Measurements from ENCODE around the gene KIF26A.

The KIF26A gene

GRCh38 chr14:104174051-104174450, 35.7 kb downstream of the KIF26A start:
- H3K27ac ChIP-seq (ENCODE audit: insufficient read depth in 1 of 2, low read depth in 1 of 2, low read length in 2 of 2, poor library complexity in 1 of 2, severe bottlenecking in 2 of 2) = no peak overlapping the region
- no peaks in the 10 kb centered on the region for H3K4me1 ChIP-seq (ENCODE audit: control extremely low read depth in 1 of 4, control insufficient read depth in 4 of 4, insufficient read depth in 4 of 4, low read length in 3 of 4)
- POLR2A ChIA-PET = no interaction called here
- CTCF ChIA-PET = interaction anchor here (0.5 kb wide), 1 partner anchor 157 kb away, joined by 3 read pairs; no protein-coding TSS in a partner anchor
- H3K9me3 ChIP-seq (ENCODE audit: control extremely low read depth in 1 of 5, control insufficient read depth in 4 of 5, insufficient read depth in 2 of 5, low read depth in 1 of 5, low read length in 4 of 5) = no peaks in the 10 kb centered on the region
- H3K36me3 ChIP-seq (ENCODE audit: control insufficient read depth in 4 of 4, insufficient read depth in 4 of 4, low read length in 3 of 4) = no peaks in the 10 kb centered on the region
- H3K4me3 ChIP-seq (ENCODE audit: control insufficient read depth in 1 of 7, extremely low read depth in 1 of 7, insufficient read depth in 4 of 7, low read depth in 2 of 7, low read length in 6 of 7) = no peak overlapping the region
- no peaks in the 10 kb centered on the region for H3K27me3 ChIP-seq (replicated peaks in 2 of 5; ENCODE audit: control insufficient read depth in 4 of 5, insufficient read depth in 5 of 5, low read length in 4 of 5)
- WGBS (ENCODE audit: insufficient coverage) = 93% methylated on average over 22 of the region's 22 CpGs
- DNase-seq = no peak

DNA sequence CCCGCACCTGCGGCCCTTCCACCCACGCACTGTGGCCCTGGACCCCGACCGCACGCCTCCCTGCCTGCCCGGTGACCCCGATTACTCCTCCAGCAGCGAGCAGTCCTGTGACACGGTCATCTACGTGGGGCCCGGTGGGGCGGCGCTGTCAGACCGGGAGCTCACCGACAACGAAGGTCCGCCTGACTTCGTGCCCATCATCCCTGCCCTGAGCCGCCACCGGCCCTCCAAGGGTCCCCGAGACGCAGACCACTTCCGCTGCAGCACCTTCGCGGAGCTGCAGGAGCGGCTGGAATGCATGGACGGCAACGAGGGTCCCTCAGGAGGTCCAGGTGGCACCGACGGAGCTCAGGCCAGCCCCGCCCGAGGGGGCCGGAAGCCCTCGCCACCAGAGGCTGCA, 36.7 kb downstream of the KIF26A start:
- H3K4me1 ChIP-seq (ENCODE audit: control extremely low read depth in 1 of 4, control insufficient read depth in 4 of 4, insufficient read depth in 4 of 4, low read length in 3 of 4) = no peaks in the 10 kb centered on the region
- no peak for DNase-seq
- H3K27me3 ChIP-seq (replicated peaks in 2 of 5; ENCODE audit: control insufficient read depth in 4 of 5, insufficient read depth in 5 of 5, low read length in 4 of 5) = no peaks in the 10 kb centered on the region
- no peak overlapping the region for H3K4me3 ChIP-seq (ENCODE audit: control insufficient read depth in 1 of 7, extremely low read depth in 1 of 7, insufficient read depth in 4 of 7, low read depth in 2 of 7, low read length in 6 of 7)
- WGBS (ENCODE audit: insufficient coverage) = 97% methylated on average over 31 of the region's 35 CpGs
- H3K36me3 ChIP-seq (ENCODE audit: control insufficient read depth in 4 of 4, insufficient read depth in 4 of 4, low read length in 3 of 4) = no peaks in the 10 kb centered on the region
- POLR2A ChIA-PET = interaction anchor here (0.6 kb wide), 1 partner anchor 12 kb away, joined by 3 read pairs; no protein-coding TSS in a partner anchor
- H3K27ac ChIP-seq (ENCODE audit: insufficient read depth in 1 of 2, low read depth in 1 of 2, low read length in 2 of 2, poor library complexity in 1 of 2, severe bottlenecking in 2 of 2) = no peak overlapping the region
- H3K9me3 ChIP-seq (ENCODE audit: control extremely low read depth in 1 of 5, control insufficient read depth in 4 of 5, insufficient read depth in 2 of 5, low read depth in 1 of 5, low read length in 4 of 5) = no peaks in the 10 kb centered on the region
- CTCF ChIA-PET = no interaction called here

DNA sequence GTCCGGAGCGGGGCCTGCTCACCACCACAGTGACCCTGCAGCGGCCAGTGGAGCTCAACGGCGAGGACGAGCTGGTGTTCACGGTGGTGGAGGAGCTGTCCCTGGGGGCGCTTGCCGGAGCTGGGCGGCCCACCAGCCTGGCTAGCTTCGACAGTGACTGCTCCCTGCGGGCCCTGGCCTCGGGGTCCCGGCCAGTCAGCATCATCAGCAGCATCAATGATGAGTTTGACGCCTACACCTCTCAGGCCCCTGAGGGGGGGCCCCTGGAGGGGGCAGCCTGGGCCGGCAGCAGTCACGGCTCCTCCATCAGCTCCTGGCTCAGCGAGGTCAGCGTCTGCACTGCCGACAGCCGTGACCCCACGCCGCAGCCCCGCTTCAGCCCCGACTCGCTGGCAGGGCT, 37.4 kb downstream of the KIF26A start:
- H3K27ac ChIP-seq (ENCODE audit: insufficient read depth in 1 of 2, low read depth in 1 of 2, low read length in 2 of 2, poor library complexity in 1 of 2, severe bottlenecking in 2 of 2) = no peak overlapping the region
- CTCF ChIA-PET = no interaction called here
- no peaks in the 10 kb centered on the region for H3K4me1 ChIP-seq (ENCODE audit: control extremely low read depth in 1 of 4, control insufficient read depth in 4 of 4, insufficient read depth in 4 of 4, low read length in 3 of 4)
- 97% methylated on average over 26 of the region's 26 CpGs for WGBS (ENCODE audit: insufficient coverage)
- no peak overlapping the region for H3K4me3 ChIP-seq (ENCODE audit: control insufficient read depth in 1 of 7, extremely low read depth in 1 of 7, insufficient read depth in 4 of 7, low read depth in 2 of 7, low read length in 6 of 7)
- POLR2A ChIA-PET = interaction anchor here (0.6 kb wide), 1 partner anchor 11 kb away, joined by 3 read pairs; no protein-coding TSS in a partner anchor
- DNase-seq = no peak
- H3K27me3 ChIP-seq (replicated peaks in 2 of 5; ENCODE audit: control insufficient read depth in 4 of 5, insufficient read depth in 5 of 5, low read length in 4 of 5) = no peaks in the 10 kb centered on the region
- no peaks in the 10 kb centered on the region for H3K36me3 ChIP-seq (ENCODE audit: control insufficient read depth in 4 of 4, insufficient read depth in 4 of 4, low read length in 3 of 4)
- H3K9me3 ChIP-seq (ENCODE audit: control extremely low read depth in 1 of 5, control insufficient read depth in 4 of 5, insufficient read depth in 2 of 5, low read depth in 1 of 5, low read length in 4 of 5) = no peaks in the 10 kb centered on the region

DNA sequence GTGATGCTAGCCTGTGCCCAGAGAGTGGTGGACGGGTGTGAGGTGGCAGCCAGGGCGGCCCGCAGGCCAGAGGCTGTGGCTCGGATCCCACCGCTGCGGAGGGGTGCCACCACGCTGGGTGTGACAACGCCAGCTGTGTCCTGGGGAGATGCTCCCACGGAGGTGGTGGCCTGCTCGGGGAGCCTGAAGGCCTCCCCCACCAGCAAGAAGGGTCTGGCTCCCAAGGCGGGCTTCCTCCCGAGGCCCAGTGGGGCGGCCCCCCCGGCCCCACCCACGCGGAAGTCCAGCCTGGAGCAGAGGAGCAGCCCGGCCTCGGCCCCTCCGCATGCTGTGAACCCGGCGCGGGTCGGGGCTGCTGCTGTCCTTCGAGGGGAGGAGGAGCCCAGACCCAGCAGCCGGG, 38.2 kb downstream of the KIF26A start:
- ChIA-PET CTCF (no interaction called here), POLR2A (no interaction called here)
- Histone ChIP-seq H3K9me3 (ENCODE audit: control extremely low read depth in 1 of 5, control insufficient read depth in 4 of 5, insufficient read depth in 2 of 5, low read depth in 1 of 5, low read length in 4 of 5) (no peaks in the 10 kb centered on the region), H3K27ac (ENCODE audit: insufficient read depth in 1 of 2, low read depth in 1 of 2, low read length in 2 of 2, poor library complexity in 1 of 2, severe bottlenecking in 2 of 2) (no peak overlapping the region), H3K36me3 (ENCODE audit: control insufficient read depth in 4 of 4, insufficient read depth in 4 of 4, low read length in 3 of 4) (no peaks in the 10 kb centered on the region), H3K4me3 (ENCODE audit: control insufficient read depth in 1 of 7, extremely low read depth in 1 of 7, insufficient read depth in 4 of 7, low read depth in 2 of 7, low read length in 6 of 7) (no peak overlapping the region), H3K4me1 (ENCODE audit: control extremely low read depth in 1 of 4, control insufficient read depth in 4 of 4, insufficient read depth in 4 of 4, low read length in 3 of 4) (no peaks in the 10 kb centered on the region), H3K27me3 (replicated peaks in 2 of 5; ENCODE audit: control insufficient read depth in 4 of 5, insufficient read depth in 5 of 5, low read length in 4 of 5) (no peaks in the 10 kb centered on the region)
- DNase-seq = no peak
- 98% methylated on average over 21 of the region's 25 CpGs for WGBS (ENCODE audit: insufficient coverage)

GRCh38 chr14:104177411-104177810, 39.0 kb downstream of the KIF26A start:
- H3K36me3 ChIP-seq (ENCODE audit: control insufficient read depth in 4 of 4, insufficient read depth in 4 of 4, low read length in 3 of 4) = no peaks in the 10 kb centered on the region
- ChIA-PET CTCF (no interaction called here), POLR2A (no interaction called here)
- no peak for DNase-seq
- no peaks in the 10 kb centered on the region for H3K4me1 ChIP-seq (ENCODE audit: control extremely low read depth in 1 of 4, control insufficient read depth in 4 of 4, insufficient read depth in 4 of 4, low read length in 3 of 4)
- no peaks in the 10 kb centered on the region for H3K9me3 ChIP-seq (ENCODE audit: control extremely low read depth in 1 of 5, control insufficient read depth in 4 of 5, insufficient read depth in 2 of 5, low read depth in 1 of 5, low read length in 4 of 5)
- 98% methylated on average over 37 of the region's 38 CpGs for WGBS (ENCODE audit: insufficient coverage)
- no peak overlapping the region for H3K4me3 ChIP-seq (ENCODE audit: control insufficient read depth in 1 of 7, extremely low read depth in 1 of 7, insufficient read depth in 4 of 7, low read depth in 2 of 7, low read length in 6 of 7)
- H3K27me3 ChIP-seq (replicated peaks in 2 of 5; ENCODE audit: control insufficient read depth in 4 of 5, insufficient read depth in 5 of 5, low read length in 4 of 5) = no peaks in the 10 kb centered on the region
- H3K27ac ChIP-seq (ENCODE audit: insufficient read depth in 1 of 2, low read depth in 1 of 2, low read length in 2 of 2, poor library complexity in 1 of 2, severe bottlenecking in 2 of 2) = no peak overlapping the region

- CTCF ChIA-PET = no interaction called here
- POLR2A ChIA-PET = no interaction called here
These were observed 39.9 kb downstream of the KIF26A start for GRCh38 chr14:104178279-104178678.

DNA sequence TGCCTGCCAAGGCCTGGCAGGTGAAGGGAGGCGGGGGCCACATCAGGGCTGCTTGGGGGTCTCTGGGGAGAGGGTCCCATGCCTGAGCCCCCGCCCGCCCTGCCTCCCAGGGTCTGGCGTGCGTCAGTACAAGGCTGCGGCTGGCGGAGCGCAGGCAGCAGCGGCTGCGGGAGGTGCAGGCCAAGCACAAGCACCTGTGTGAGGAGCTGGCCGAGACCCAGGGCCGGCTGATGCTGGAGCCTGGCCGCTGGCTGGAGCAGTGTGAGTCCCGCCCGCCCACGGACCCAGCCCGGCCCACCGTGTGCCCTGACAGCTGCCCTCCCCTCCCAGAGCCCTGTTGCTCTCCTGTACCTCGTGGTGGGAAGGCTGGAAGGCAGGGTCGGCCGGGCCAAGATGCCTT, 40.7 kb downstream of the KIF26A start:
- ChIA-PET POLR2A (no interaction called here), CTCF (no interaction called here)
- Histone ChIP-seq H3K4me1 (ENCODE audit: control extremely low read depth in 1 of 4, control insufficient read depth in 4 of 4, insufficient read depth in 4 of 4, low read length in 3 of 4) (no peaks in the 10 kb centered on the region), H3K4me3 (ENCODE audit: control insufficient read depth in 1 of 7, extremely low read depth in 1 of 7, insufficient read depth in 4 of 7, low read depth in 2 of 7, low read length in 6 of 7) (no peak overlapping the region), H3K9me3 (ENCODE audit: control extremely low read depth in 1 of 5, control insufficient read depth in 4 of 5, insufficient read depth in 2 of 5, low read depth in 1 of 5, low read length in 4 of 5) (no peaks in the 10 kb centered on the region), H3K36me3 (ENCODE audit: control insufficient read depth in 4 of 4, insufficient read depth in 4 of 4, low read length in 3 of 4) (no peaks in the 10 kb centered on the region), H3K27me3 (replicated peaks in 2 of 5; ENCODE audit: control insufficient read depth in 4 of 5, insufficient read depth in 5 of 5, low read length in 4 of 5) (no peaks in the 10 kb centered on the region), H3K27ac (ENCODE audit: insufficient read depth in 1 of 2, low read depth in 1 of 2, low read length in 2 of 2, poor library complexity in 1 of 2, severe bottlenecking in 2 of 2) (no peak overlapping the region)
- DNase-seq = no peak
- WGBS (ENCODE audit: insufficient coverage) = 98% methylated on average over 18 of the region's 21 CpGs

More at GRCh38 chr14:104178279-104178678, 39.9 kb downstream of the KIF26A start:
- no peak overlapping the region for H3K27ac ChIP-seq (ENCODE audit: insufficient read depth in 1 of 2, low read depth in 1 of 2, low read length in 2 of 2, poor library complexity in 1 of 2, severe bottlenecking in 2 of 2)
- no peak overlapping the region for H3K4me3 ChIP-seq (ENCODE audit: control insufficient read depth in 1 of 7, extremely low read depth in 1 of 7, insufficient read depth in 4 of 7, low read depth in 2 of 7, low read length in 6 of 7)
- H3K4me1 ChIP-seq (ENCODE audit: control extremely low read depth in 1 of 4, control insufficient read depth in 4 of 4, insufficient read depth in 4 of 4, low read length in 3 of 4) = no peaks in the 10 kb centered on the region
- no peaks in the 10 kb centered on the region for H3K36me3 ChIP-seq (ENCODE audit: control insufficient read depth in 4 of 4, insufficient read depth in 4 of 4, low read length in 3 of 4)
- no peaks in the 10 kb centered on the region for H3K9me3 ChIP-seq (ENCODE audit: control extremely low read depth in 1 of 5, control insufficient read depth in 4 of 5, insufficient read depth in 2 of 5, low read depth in 1 of 5, low read length in 4 of 5)
- H3K27me3 ChIP-seq (replicated peaks in 2 of 5; ENCODE audit: control insufficient read depth in 4 of 5, insufficient read depth in 5 of 5, low read length in 4 of 5) = no peaks in the 10 kb centered on the region
- 94% methylated on average over 23 of the region's 23 CpGs for WGBS (ENCODE audit: insufficient coverage)
- DNase-seq = no peak
